HL-60/S4 treated with phorbol 12-myristate 13-acetate at 8.2 ng/mL for 4 days and 3 days (cell line): ENCODE data around the gene MFAP4.
"Not testable (repeated sequence)": the region's sequence is repeated elsewhere in the genome, so short reads cannot be mapped to it uniquely, and the experiment has no call there.

Experiments
- in situ Hi-C: fragments of 300-500 bp; cut with MboI; formaldehyde crosslinking; loops from 2 replicates; pipeline ENCODE4 v1.15.0; 2022; ENCODE audit warnings: low sequenced_read_pairs

The MFAP4 gene

DNA sequence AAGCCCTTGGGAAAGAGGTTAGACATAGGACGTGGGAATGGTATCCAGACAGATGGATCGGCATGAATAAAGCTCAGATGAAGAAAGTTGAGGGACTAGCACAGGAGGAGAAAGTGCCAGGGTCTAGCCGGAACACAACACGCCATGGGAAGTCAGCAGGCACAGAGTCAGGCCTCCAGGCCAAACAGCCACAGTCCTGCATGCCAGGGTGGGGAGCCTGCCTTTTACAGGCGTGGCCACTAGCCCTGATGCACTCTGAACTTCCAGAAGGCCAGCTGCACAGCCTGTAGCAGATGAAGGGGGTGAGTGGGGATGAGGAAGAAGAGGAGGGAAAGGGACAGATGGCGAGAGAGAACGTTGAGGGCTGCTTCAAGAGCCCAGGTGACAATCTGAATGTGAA is 29.6 kb downstream of the MFAP4 start:
- in situ Hi-C loops, result no loop called here

- in situ Hi-C loops, result no loop called here
These were observed 32.2 kb downstream of the MFAP4 start for GRCh38 chr17:19354748-19355147.

- in situ Hi-C loops, result not testable (repeated sequence)
These were observed 33.6 kb downstream of the MFAP4 start for GRCh38 chr17:19353401-19353800.

DNA sequence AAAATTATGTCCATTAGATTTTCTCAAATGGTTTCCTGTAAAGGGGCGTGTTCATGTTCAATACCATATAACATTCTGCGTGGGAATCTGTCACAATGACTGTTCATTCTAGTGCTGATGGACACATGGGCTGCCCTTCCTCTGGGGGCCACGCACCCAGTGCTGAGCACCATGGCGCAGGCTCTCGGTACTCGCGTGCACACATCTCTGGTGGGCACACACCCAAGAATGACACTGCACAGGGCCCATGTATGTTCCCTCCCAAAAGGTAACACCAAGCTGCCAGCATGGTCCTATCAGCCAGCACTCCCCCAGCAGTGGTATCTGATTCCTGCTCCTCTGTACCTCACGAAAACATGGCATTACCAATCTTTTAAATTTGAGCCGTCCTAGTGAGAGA is 38.2 kb downstream of the MFAP4 start:
- in situ Hi-C loops, result no loop called here

- in situ Hi-C loops, result no loop called here
These were observed 38.8 kb downstream of the MFAP4 start for GRCh38 chr17:19348081-19348650.

- in situ Hi-C loops, result no loop called here
These were observed 39.5 kb downstream of the MFAP4 start for GRCh38 chr17:19347323-19348080.

DNA sequence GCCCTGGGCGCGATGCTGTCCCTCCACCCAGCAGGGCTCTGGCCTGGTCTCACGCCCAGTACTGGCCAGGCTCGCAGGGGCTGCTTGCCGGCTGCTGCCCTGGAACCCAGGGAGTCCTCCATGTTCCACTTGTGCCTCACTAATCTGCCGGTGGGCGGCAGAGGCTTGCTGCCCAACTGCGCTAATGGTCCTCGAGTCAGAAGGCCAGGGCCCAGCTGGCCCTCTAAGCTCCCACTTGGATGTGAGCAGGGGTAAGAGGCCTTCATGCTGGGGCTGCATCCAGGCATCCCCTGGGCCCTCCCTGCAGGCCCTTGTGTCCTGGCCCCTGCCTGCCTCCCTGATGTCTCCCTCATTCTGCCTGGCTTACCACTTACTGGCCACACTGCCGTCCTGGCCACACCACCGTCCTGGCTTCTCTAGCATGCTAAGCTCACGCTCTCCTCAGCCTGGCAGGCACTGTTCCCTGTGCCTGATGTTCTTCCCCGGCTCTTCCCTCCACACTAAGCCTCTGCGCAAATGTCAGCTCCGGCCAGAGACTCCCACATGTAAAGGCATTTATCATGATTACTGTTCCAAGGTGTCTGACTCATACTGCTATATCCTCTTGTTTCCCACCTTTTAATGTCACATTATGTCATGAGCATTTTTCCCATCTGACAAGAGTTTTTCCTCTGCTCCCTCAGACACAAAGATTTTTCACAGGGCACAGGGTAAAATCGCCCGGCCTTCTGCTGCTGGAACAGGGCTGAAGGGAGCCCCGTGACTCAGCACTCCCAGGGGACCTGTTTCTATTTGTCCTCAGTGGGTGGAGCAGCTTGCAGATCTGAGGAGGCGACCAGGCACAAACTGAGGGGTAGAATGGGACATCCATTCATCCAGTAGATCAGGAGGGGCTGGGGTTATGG is 40.4 kb downstream of the MFAP4 start:
- in situ Hi-C loops, result no loop called here

- in situ Hi-C loops, result no loop called here
These were observed 41.3 kb downstream of the MFAP4 start for GRCh38 chr17:19345486-19346350.

DNA sequence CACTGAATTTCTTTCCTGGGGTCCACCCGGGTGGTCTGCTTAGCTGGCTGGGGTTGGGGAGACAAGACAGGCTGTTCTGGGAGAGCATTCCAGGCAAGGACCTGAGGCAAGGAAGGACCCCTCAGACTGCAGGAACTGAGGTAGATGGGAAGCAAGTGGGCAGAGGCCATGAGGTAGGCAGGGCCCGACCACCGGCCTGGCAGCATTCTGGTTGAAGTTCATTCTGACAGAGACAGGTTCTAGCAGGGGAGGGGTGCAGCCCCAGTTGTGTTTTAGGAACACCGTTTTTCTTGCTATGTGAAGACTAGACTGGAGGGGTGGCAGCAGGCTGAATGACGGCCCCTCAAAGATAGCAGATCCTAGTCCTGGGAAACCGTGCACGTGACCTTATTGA is 41.9 kb downstream of the MFAP4 start:
- in situ Hi-C loops, result no loop called here

- in situ Hi-C loops, result no loop called here
These were observed 42.5 kb downstream of the MFAP4 start for GRCh38 chr17:19344311-19345066.

GRCh38 chr17:19343671-19344151 is 43.3 kb downstream of the MFAP4 start:
- in situ Hi-C loops, result no loop called here

- in situ Hi-C loops, result no loop called here
These were observed 43.7 kb downstream of the MFAP4 start for GRCh38 chr17:19343256-19343630.

DNA sequence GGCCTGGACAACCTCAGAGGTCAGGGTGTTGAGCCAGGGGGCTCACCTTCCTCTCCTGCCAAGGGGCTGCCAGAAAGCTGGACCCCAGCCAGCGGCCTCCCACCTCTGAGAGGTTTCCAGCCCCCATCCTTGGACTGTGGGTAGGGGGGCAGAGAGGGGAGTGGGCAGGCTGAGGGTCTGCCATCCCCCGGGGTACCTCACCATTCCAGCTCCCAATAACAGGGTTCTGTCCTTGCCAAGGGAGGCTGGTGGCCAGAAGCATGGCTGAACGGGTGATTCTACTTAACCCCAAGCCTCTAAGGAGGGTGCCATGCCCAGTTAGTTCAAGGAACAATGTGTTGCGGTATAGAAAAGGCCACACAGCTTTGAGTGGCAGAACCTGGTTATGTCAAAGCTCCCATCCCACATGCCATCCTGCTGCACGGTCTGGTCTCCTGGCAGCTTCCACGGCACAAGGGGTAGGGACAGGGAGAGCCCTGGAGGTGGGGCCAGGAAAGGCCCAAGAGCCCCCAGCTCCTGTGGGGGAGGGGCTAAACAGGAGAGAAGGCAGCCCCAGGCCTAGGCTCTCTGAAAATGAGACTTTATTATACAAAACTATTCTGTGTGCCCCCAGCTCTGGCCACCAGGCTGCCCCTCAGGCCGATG is 44.3 kb downstream of the MFAP4 start:
- in situ Hi-C loops, result no loop called here

- in situ Hi-C loops, result no loop called here
These were observed 45.1 kb downstream of the MFAP4 start for GRCh38 chr17:19341641-19342610.

DNA sequence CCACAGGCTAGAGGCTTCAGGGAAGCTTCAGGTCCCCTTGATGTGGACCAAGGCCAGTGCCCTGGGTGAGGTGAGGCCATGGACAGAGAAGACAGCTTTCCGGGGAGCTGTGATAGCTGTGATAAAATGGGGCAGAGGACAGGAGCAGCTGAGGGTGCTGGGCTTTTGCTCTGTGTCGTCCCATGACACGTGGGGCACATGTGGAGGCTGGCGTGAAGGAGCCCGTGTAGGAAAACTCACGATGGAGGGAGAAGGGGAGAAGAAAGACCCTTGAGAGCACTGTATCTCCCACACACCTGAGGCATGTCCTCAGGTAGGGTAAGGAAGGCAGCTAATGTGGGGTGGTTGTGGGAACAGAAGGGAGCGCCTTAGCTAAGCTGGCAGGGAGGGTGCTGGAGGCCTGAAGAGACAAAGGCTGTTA is 45.8 kb downstream of the MFAP4 start:
- in situ Hi-C loops, result no loop called here

- in situ Hi-C loops, result no loop called here
These were observed 47.6 kb downstream of the MFAP4 start for GRCh38 chr17:19339341-19339815.

DNA sequence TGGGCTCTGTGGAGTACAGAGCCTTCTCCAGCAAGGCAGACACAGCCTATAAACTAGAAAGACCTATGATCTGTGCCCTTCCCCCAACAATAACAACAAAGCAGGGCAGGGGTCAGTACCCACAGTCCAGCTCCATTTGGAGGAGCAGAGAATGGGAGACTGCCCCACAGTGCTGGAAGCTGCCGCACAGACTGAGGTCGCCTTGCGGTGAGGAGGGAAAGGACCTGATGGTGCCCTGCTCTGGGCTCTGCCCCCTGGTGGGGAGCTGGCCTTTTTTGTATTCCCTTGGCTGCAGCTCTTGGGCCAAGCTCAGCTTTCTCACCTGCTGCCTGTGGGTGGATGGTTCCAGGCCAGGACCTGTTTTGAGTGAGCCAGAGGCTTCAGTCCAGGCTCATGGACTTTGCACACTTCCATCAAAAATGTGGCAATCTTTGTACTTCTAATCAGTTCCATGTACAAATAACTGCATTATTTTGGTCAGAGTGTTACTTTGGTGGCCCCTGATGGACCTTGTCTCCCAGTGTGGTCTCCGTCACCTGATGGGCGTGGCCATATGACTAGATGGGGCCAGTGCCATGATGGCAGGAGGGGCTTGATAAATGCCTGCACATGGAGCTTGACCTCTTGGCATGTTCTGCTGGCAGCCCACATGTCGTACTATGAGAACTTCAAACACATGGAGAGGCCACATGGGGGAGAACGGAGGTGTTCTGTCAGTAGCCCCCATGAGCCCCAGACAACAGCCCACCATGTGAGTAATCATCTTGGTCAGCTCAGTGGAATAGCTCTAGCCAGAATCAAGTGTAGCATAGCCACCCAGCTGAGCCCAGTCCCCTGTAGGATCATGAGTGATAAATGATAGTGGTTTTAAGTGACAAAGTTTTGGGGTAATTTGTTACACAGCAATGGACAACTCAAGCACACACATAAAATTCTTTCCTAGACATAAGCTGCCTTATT is 48.7 kb downstream of the MFAP4 start:
- in situ Hi-C loops, result no loop called here
